CD1c-positive myeloid dendritic cell (primary cell): ENCODE data around the gene ZCCHC12.

Experiments
- DNase-seq: peaks from one replicate; pipeline ENCODE4 v3.0.0-alpha.2; 2016; ENCODE audit errors: extremely low spot score

Gene ZCCHC12

GRCh38 chrX:118867251-118867650 lies 43.6 kb downstream of the ZCCHC12 start:
- DNase-seq = no peak

DNA sequence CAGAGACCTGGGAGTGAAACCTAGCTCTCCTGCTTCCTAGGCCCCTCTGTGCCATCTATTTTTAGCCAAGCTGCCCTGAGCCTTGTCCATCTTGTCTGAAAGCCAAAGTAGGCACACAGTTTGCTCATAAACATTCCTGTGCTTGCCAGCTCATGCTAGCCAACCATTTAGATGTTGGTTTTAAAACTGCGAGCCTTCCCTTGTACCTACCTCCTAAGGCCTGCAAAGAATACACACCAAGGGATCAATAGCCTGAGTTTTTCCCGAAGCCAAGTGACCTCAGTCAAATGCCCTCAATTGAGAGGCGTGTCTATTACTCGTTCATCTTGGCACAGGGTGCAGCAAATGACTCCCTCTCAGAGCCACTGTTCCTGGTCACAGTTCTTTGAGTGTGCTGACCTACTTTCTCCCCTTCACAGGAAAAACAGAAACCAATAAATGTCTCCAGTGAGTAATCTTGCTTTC lies 48.5 kb downstream of the ZCCHC12 start:
- no peak for DNase-seq
